ENCODE results near the gene ZNF302. TPM values are rescaled to one million over a fixed set of nuclear protein-coding genes. Genes with fewer than 3 reads are reported as not detected.

Gene ZNF302
- total and polyA plus RNA-seq, 4 donors = 5.8 to 18.6 (median 13.6) TPM

DNA sequence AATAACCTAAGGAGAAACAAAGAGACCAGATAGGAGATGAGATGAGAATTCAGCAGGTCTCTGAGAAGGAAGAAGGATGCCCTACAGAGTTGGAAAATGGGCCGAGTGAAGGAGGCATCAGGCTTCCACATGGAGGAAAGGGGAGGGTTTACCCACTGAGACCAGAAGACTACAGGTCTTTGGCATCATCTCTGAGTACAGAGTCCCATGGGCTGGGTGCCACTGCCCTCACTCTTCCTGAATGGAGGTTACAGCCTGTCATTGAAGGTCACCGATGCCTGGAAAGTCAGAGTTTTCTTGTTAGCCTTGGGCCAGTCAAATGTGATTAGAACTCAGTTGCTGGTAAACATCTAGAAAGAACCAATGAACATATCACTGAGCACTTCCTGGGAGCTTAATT lies 9.9 kb downstream of the ZNF302 start:
- H3K27me3 ChIP-seq (ENCODE audit: control insufficient read depth in 4 of 4, insufficient read depth in 4 of 4, low read length in 3 of 4) = no peaks in the 10 kb centered on the region
- WGBS = 61% methylated on average over 2 of the region's 2 CpGs
- H3K27ac ChIP-seq (ENCODE audit: low read depth in 1 of 2, low read length in 2 of 2) = no peak overlapping the region
- H3K4me1 ChIP-seq (ENCODE audit: control insufficient read depth in 4 of 4, insufficient read depth in 4 of 4, low read length in 3 of 4) = no peaks in the 10 kb centered on the region
- DNase-seq (ENCODE audit: low spot score) = no peak
- TF ChIP-seq RAD21 (IDR thresholded peaks at IDR 0.05) (no peak), HNF4G (IDR thresholded peaks at IDR 0.05) (no peak), SP1 (IDR thresholded peaks at IDR 0.05) (no peak), RXRA (IDR thresholded peaks at IDR 0.05) (no peak), GABPA (IDR thresholded peaks at IDR 0.05 in 1 of 2, conservative IDR thresholded peaks at IDR 0.05 in 1 of 2) (no peak)
- TF ChIP-seq, protein P1, sequence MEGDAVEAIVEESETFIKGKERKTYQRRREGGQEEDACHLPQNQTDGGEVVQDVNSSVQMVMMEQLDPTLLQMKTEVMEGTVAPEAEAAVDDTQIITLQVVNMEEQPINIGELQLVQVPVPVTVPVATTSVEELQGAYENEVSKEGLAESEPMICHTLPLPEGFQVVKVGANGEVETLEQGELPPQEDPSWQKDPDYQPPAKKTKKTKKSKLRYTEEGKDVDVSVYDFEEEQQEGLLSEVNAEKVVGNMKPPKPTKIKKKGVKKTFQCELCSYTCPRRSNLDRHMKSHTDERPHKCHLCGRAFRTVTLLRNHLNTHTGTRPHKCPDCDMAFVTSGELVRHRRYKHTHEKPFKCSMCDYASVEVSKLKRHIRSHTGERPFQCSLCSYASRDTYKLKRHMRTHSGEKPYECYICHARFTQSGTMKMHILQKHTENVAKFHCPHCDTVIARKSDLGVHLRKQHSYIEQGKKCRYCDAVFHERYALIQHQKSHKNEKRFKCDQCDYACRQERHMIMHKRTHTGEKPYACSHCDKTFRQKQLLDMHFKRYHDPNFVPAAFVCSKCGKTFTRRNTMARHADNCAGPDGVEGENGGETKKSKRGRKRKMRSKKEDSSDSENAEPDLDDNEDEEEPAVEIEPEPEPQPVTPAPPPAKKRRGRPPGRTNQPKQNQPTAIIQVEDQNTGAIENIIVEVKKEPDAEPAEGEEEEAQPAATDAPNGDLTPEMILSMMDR (IDR thresholded peaks at IDR 0.05; ENCODE audit: low read depth, low read length, missing input control) = no peak
- peaks cover 3 to 26% (median 24%) of the 10 kb centered on the region in 4 donors for H3K36me3 ChIP-seq (ENCODE audit: control insufficient read depth in 4 of 4, insufficient read depth in 3 of 4, low read depth in 1 of 4, low read length in 3 of 4)
- no peak overlapping the region for H3K4me3 ChIP-seq (ENCODE audit: low read depth in 1 of 3, low read length in 3 of 3)
- H3K9ac ChIP-seq (ENCODE audit: low read depth in 1 of 2, low read length in 2 of 2) = no peak overlapping the region
- H3K9me3 ChIP-seq (ENCODE audit: control insufficient read depth in 4 of 4, low read length in 3 of 4) = peaks cover 15 to 48% (median 26%) of the 10 kb centered on the region in 4 donors

DNA sequence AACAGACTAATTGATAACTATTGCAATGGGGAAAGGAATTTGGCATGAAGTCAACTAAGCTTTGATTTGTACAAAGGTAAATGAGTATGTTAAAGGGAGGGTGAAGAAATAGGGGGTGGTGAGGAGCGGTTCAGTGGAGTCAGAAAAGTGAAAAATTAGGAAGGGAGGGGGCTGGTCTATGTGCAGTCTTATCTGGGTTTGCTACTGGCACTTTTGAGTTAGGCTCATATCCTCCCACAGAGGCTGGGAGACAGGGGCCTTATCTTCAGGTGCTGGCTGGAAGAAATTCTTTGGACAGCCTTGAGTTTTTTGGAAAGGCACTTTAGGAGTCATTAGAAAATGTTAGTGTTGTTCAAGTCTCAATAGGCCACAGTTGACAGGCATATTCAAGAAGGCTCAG lies 11.1 kb downstream of the ZNF302 start:
- no peak for TF ChIP-seq GABPA (IDR thresholded peaks at IDR 0.05 in 1 of 2, conservative IDR thresholded peaks at IDR 0.05 in 1 of 2)
- TF ChIP-seq FOXA2 (IDR thresholded peaks at IDR 0.05) = no peak
- TF ChIP-seq FOXA1 (IDR thresholded peaks at IDR 0.05) = no peak
- no peak for TF ChIP-seq HNF4G (IDR thresholded peaks at IDR 0.05)
- TF ChIP-seq EGR1 (IDR thresholded peaks at IDR 0.05; ENCODE audit: low read depth in 2 of 2) = no peak
- TF ChIP-seq NR2F2 (IDR thresholded peaks at IDR 0.05) = no peak
- TF ChIP-seq, protein P2, sequence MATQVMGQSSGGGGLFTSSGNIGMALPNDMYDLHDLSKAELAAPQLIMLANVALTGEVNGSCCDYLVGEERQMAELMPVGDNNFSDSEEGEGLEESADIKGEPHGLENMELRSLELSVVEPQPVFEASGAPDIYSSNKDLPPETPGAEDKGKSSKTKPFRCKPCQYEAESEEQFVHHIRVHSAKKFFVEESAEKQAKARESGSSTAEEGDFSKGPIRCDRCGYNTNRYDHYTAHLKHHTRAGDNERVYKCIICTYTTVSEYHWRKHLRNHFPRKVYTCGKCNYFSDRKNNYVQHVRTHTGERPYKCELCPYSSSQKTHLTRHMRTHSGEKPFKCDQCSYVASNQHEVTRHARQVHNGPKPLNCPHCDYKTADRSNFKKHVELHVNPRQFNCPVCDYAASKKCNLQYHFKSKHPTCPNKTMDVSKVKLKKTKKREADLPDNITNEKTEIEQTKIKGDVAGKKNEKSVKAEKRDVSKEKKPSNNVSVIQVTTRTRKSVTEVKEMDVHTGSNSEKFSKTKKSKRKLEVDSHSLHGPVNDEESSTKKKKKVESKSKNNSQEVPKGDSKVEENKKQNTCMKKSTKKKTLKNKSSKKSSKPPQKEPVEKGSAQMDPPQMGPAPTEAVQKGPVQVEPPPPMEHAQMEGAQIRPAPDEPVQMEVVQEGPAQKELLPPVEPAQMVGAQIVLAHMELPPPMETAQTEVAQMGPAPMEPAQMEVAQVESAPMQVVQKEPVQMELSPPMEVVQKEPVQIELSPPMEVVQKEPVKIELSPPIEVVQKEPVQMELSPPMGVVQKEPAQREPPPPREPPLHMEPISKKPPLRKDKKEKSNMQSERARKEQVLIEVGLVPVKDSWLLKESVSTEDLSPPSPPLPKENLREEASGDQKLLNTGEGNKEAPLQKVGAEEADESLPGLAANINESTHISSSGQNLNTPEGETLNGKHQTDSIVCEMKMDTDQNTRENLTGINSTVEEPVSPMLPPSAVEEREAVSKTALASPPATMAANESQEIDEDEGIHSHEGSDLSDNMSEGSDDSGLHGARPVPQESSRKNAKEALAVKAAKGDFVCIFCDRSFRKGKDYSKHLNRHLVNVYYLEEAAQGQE (IDR thresholded peaks at IDR 0.05) = no peak
- TF ChIP-seq, protein P3, sequence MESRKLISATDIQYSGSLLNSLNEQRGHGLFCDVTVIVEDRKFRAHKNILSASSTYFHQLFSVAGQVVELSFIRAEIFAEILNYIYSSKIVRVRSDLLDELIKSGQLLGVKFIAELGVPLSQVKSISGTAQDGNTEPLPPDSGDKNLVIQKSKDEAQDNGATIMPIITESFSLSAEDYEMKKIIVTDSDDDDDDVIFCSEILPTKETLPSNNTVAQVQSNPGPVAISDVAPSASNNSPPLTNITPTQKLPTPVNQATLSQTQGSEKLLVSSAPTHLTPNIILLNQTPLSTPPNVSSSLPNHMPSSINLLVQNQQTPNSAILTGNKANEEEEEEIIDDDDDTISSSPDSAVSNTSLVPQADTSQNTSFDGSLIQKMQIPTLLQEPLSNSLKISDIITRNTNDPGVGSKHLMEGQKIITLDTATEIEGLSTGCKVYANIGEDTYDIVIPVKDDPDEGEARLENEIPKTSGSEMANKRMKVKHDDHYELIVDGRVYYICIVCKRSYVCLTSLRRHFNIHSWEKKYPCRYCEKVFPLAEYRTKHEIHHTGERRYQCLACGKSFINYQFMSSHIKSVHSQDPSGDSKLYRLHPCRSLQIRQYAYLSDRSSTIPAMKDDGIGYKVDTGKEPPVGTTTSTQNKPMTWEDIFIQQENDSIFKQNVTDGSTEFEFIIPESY (IDR thresholded peaks at IDR 0.05) = no peak
- TF ChIP-seq, protein P4, sequence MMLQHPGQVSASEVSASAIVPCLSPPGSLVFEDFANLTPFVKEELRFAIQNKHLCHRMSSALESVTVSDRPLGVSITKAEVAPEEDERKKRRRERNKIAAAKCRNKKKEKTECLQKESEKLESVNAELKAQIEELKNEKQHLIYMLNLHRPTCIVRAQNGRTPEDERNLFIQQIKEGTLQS (IDR thresholded peaks at IDR 0.05) = no peak
- no peak for TF ChIP-seq RXRA (IDR thresholded peaks at IDR 0.05)
- DNase-seq (ENCODE audit: low spot score) = no peak
- no peak overlapping the region for H3K9ac ChIP-seq (ENCODE audit: low read depth in 1 of 2, low read length in 2 of 2)
- no peak overlapping the region for H3K27ac ChIP-seq (ENCODE audit: low read depth in 1 of 2, low read length in 2 of 2)
- H3K27me3 ChIP-seq (ENCODE audit: control insufficient read depth in 4 of 4, insufficient read depth in 4 of 4, low read length in 3 of 4) = no peaks in the 10 kb centered on the region
- H3K9me3 ChIP-seq (ENCODE audit: control insufficient read depth in 4 of 4, low read length in 3 of 4) = peaks cover 12 to 45% (median 25%) of the 10 kb centered on the region in 4 donors
- H3K4me1 ChIP-seq (ENCODE audit: control insufficient read depth in 4 of 4, insufficient read depth in 4 of 4, low read length in 3 of 4) = no peaks in the 10 kb centered on the region
- H3K36me3 ChIP-seq (ENCODE audit: control insufficient read depth in 4 of 4, insufficient read depth in 3 of 4, low read depth in 1 of 4, low read length in 3 of 4) = peaks cover 0 to 14% (median 12%) of the 10 kb centered on the region in 4 donors
- no peak overlapping the region for H3K4me3 ChIP-seq (ENCODE audit: low read depth in 1 of 3, low read length in 3 of 3)
- WGBS = 72% methylated on average over 1 of the region's 1 CpG
